T-helper 9 cell (primary cell): ENCODE data around the gene SFXN5.
"Not testable (repeated sequence)": the region's sequence is repeated elsewhere in the genome, so short reads cannot be mapped to it uniquely, and the experiment has no call there.

Source experiments
- DNase-seq: peaks from one replicate; pipeline ENCODE4 v3.0.0-alpha.2; 2020
- total RNA-seq, 2 donors: gene quantifications; one replicate each; lab custom pipeline; 2026; lab: John Stamatoyannopoulos, UW

SFXN5 gene, protein sequence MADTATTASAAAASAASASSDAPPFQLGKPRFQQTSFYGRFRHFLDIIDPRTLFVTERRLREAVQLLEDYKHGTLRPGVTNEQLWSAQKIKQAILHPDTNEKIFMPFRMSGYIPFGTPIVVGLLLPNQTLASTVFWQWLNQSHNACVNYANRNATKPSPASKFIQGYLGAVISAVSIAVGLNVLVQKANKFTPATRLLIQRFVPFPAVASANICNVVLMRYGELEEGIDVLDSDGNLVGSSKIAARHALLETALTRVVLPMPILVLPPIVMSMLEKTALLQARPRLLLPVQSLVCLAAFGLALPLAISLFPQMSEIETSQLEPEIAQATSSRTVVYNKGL
- total RNA-seq, result 5.3 to 8.6 reads per million in 2 donors

DNA sequence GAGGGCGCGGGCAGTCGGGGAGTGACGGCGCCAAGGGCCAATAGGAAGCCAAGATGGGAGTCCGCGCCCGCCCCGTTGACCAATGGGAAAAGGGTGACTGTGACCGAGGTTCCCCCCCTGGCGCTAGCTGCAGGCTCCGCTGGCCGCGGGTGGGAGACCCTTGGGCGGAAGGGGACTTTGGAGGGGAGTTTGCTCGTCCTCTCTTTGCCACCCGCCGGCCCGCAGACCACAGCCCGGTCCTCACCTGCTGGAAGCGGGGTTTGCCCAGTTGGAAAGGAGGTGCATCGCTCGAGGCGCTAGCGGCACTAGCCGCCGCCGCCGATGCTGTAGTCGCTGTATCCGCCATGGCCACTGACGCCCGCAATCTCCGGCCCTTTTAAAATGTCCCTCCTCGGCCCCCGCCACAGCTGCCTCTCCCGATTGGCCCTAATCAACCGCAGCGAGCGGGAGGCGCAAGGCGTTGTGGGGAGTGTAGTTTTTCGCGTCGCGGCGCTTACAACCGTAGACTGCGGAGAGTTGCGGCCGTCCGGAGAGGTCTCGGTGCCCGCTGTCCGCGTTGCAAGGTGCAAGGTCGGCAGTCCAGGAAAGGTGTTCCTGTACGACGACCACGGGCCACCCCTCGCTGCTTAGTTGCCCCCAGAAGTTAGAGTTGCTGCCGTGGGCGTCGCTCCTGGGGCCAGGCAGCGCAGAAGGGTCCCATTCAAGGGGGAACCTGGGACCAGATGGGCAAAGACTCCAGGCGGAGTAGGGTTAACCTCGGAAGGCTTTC is at the start of gene SFXN5:
TSS of gene SFXN5 (minus strand) at position 353 of the 769 bp plus-strand sequence. CDS start at position 346, 7 bp downstream.
- DNase-seq, result peak; percentile 95

GRCh38 chr2:73119611-73120239 is 48.2 kb upstream of the SFXN5 start:
- not testable (repeated sequence) for DNase-seq

GRCh38 chr2:73117441-73117840 is 45.9 kb upstream of the SFXN5 start:
- DNase-seq, result no peak

DNA sequence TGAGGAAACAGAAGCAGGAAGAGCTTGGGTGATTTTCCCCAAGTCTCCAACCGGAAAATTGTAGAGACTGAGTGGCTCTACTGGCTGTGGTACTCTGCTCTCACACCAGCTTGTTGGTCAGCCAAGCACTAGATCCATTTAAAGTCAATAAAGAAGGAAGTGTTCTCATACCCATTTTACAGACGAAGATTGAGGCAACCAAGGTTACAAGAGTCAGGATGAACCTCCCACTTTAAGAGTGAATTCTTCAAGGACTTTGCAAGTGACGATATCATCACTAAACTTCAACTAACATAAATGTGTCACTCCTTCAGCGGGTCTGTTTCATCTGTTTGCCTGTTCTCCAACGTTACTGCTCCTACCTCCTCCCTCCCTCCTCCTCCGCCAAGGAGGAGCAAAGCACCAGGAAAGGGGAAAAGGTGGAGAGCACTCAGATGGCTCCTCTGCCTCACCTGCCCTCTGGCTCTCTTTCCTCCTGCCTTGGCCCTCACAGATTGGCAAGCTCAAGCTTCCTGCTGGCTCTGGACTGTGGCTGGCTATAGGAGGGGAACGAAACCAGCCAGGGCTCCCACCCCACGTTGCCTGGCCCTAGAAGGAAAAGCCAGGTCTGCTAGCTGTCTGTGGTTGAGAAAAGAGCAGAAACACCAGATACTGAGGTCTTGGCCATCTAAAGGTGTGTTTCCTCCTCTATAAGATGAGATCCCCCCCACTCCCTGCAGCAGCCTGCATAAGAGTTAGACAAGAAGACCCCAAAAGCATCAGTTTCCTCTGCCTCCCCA is 44.9 kb upstream of the SFXN5 start:
- no peak for DNase-seq

- DNase-seq, result no peak
Measured at GRCh38 chr2:73114273-73114867, 42.9 kb upstream of the SFXN5 start.

- peak; percentile 79 for DNase-seq
Measured at GRCh38 chr2:73112913-73113854, 41.7 kb upstream of the SFXN5 start, which contains the start of gene RAB11FIP5. RAB11FIP5 (minus strand) TSS chr2:73112948; CDS start chr2:73112777, 171 bp downstream.

DNA sequence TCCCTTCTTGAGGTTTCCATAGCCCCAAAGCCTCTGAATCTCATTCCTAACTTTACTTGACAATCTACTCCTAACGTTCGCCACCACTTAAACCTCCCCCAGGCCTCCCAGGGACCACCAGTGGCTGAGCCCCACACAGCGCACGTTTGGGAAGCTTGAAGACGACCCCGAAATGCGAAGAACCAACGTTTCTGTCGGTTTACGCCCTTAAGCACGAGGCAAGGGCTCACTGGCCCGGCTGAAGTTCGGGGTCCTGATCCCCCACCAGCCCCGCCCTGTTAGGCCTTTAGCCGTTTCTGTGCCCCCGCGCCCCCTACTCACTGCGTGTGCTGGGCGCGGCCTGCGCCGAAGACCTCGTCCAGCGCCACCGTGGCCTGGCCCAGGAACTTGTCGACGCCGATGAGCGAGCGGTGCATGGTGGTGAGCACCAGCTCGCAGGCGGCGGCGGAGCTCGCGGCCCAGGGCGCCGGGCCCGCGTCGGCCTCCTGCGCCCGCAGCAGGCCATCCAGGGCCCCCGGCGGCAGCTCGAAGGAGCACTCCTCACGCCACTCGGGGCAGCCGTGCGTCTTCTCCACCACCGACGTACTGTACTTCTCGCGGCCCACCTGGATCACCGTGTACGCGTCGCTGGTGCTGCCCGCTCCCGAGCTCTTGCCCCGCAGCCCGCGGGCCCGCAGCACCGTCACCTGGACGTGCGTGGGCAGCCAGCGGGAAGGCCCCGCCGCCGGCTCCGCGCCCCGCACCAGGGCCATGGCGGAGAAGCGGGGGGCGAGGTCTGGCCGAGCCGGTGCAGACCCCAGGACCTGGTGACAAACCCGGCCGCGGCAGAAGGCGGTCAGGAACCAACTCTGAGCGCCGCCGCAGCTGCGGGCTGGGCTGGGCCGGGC is 40.8 kb upstream of the SFXN5 start:
- DNase-seq, result peak; percentile 24

GRCh38 chr2:73111073-73112025 is 39.8 kb upstream of the SFXN5 start:
- DNase-seq, result no peak

DNA sequence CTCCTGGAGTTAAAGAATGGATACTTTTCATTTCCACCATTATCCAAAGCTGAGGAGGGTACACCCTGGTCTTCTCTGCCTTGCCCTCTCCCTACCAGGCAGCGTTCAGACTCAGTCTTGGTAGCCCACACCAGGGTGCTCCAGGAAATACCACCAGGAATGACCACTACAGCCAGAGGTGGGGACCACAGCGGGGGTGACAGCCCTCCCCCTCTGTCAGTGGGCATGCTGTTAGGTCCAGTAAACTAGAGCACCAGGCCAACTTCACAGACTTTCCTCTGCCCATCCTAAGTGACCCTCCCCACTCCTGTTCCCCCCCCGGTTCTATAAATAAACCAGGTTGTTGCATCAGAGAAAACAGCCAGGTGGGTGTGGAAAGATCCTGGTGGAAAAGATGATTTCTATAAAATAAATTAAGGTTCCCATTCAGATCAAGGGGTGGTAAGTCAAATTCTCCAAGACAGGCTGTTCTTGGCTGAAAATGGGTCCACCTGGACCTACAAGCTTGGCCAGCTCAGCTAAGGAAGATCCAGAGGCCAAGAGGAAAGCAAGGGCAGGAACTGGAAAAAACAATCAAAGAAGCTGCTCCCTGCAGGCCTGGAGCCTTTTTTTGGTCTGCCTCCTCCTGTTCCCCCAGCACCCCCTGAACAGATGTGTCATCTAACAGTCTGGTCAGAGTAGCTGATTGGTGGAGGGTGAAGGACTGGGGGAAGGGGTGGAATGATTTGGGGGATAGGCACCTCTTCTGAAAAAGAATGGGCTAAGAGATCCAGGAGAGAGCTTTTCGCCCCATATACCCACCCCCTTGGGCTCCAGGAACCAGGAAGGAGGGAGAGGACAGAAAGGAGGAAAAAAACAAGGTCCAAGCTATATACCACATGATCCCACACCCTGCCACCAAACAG is 38.9 kb upstream of the SFXN5 start:
- no peak for DNase-seq

DNA sequence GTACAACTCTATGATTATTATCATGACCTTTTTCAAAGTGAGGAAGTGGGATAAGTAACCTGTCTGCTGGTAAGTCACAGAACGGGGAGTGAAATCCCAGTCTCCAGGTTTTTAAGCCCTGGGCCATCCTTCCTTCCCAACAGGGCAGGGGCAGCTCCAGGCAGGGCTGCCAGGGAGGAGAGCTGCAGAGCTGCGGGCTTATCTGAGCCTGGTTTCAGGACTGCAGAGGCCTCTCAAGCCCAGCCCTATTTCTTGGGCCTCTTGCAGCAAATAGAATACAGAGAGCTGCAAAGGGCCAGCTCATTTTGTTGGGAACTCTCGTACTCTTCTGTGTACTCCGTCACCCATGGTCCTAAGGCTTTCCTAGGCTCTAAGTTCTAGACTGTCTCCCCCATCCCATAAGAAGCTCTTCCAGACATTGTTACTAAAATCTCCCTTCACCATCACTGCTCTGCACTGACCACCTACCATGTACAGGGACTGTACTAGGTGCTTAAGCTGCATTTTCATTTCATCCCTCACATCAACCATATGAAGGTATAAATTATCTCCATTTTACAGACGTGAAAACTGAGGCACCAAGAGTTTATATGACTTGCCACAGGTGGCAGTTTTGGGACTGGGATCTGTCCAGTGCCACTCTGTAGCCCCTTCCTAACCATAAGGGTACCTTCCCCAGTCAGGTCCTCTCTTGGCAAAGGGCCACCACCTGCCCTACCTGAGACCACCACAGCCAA is 38.1 kb upstream of the SFXN5 start:
- no peak for DNase-seq

- DNase-seq, result no peak
Measured at GRCh38 chr2:73107211-73107926, 35.9 kb upstream of the SFXN5 start.

GRCh38 chr2:73106791-73107190 is 35.3 kb upstream of the SFXN5 start:
- no peak for DNase-seq

DNA sequence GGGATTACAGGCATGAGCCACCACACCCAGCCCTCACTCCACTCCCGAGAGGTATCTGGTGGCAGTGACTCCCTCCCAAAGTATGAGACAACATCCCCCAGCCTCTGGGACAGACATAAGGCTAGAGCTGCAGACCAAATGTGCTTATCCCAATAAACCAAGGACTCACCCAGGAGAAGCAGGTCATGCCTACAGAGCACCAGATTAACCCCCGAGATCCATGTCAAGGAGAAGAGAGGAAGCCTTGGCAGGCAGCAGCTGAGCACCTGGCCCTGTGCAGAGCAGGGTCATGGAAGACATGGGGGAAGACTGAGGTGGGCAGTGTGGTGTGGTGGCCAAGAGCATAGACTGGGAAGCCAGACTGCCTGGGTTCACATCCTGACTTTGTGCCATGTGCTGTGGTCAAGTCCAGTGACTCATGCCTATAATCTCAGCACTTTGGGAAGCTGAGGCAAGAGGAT is 34.0 kb upstream of the SFXN5 start:
- DNase-seq, result no peak

DNA sequence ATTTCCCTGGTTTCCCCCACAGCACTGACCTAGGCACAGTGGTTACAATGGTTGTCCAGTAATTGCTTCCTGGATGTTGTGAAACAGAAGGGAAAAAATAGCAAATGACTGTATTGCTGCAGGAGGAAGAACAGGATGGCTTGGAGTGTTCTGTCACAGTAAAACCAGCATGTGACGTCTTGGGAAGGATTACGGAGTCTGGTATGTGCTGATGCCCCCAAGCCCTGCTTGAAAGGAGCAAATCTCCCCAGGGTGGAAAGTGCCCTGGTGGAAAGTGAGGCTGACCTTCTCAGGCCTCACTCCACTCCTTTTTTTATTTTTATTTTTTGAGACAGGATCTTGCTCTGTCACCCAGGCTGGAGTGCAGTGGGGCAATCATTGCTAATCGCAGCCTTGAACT is 33.4 kb upstream of the SFXN5 start:
- DNase-seq, result no peak

DNA sequence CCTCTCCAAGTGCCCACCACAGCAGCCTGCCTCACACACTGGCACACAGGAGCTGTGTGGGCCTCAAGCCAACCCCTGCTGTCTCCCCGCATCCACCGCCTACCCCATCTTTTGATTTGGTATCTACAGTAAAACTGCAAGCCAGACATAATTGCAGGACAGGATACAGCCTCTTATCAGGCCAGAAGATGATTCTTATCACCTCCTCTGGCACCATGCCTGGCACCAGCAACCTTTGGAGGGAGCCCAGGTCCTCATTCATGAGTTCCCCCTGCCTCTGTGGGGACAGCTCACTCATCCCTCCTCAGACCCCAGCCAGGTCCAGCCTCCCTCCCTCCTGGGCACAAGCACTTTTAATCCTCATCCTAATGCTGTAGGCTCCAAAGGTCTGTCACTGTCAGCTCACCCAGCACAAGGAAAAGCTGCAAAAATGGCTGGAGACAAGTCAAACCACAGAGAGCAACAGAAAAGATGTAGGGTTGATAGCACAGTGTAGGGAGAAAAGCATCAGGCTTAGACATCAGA is 31.6 kb upstream of the SFXN5 start:
- DNase-seq, result no peak
